ENCODE measurements around the gene TBATA. TPM values are rescaled to one million over a fixed set of nuclear protein-coding genes. Genes with fewer than 3 reads are reported as not detected.

TBATA gene
- total and polyA plus RNA-seq, 8 donors, result not detected

GRCh38 chr10:70728328-70728727 is 56.8 kb downstream of the TBATA start:
- H3K9me3 ChIP-seq, result no peaks in the 10 kb centered on the region
- TF ChIP-seq, protein P1, sequence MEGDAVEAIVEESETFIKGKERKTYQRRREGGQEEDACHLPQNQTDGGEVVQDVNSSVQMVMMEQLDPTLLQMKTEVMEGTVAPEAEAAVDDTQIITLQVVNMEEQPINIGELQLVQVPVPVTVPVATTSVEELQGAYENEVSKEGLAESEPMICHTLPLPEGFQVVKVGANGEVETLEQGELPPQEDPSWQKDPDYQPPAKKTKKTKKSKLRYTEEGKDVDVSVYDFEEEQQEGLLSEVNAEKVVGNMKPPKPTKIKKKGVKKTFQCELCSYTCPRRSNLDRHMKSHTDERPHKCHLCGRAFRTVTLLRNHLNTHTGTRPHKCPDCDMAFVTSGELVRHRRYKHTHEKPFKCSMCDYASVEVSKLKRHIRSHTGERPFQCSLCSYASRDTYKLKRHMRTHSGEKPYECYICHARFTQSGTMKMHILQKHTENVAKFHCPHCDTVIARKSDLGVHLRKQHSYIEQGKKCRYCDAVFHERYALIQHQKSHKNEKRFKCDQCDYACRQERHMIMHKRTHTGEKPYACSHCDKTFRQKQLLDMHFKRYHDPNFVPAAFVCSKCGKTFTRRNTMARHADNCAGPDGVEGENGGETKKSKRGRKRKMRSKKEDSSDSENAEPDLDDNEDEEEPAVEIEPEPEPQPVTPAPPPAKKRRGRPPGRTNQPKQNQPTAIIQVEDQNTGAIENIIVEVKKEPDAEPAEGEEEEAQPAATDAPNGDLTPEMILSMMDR (IDR thresholded peaks at IDR 0.05), result no peak
- H3K36me3 ChIP-seq, result no peaks in the 10 kb centered on the region
- no peaks in the 10 kb centered on the region for H3K27me3 ChIP-seq
- ATAC-seq (no peak), DNase-seq (no peak)
- H3K27ac ChIP-seq, result no peak overlapping the region
- intact Hi-C loops (cut with DNase I), result no loop called here
- no peak overlapping the region for H3K4me3 ChIP-seq
- H3K4me1 ChIP-seq, result no peaks in the 10 kb centered on the region

DNA sequence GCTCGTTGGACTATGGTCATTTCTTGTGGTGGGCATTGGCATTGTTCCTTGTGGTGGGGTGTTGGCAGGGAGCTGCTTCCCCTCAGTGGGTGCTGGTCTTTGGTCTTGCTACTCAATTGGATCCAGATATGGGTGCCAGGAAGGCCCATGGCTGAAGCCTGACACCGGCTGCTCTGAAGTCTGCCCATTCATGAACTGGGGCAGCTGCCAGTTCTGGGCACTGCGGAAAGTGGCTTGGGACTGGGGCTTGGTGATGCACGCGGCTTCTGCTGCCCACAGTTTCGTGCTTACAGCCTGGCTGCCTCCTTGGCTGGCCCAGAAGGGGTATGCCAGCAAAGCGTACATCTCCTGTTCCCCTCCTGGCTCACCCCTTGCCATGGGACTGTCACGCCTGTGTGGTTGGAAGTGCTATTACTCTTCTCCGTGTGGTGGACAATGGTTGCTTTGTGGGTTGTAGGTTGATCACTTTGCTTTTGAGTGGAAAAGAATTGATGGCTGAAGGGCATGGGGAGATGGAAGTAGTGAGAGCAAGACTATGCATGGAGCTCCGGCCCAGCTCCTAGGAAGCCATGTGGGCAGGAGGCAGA is 58.2 kb downstream of the TBATA start:
- DNase-seq (no peak), ATAC-seq (no peak)
- Histone ChIP-seq H3K9me3 (no peaks in the 10 kb centered on the region), H3K4me1 (no peaks in the 10 kb centered on the region), H3K36me3 (no peaks in the 10 kb centered on the region), H3K27ac (no peak overlapping the region), H3K27me3 (no peaks in the 10 kb centered on the region), H3K4me3 (no peak overlapping the region)
- TF ChIP-seq, protein P1 (IDR thresholded peaks at IDR 0.05), result no peak
- intact Hi-C loops (cut with DNase I), result no loop called here

GRCh38 chr10:70723771-70724170 is 61.4 kb downstream of the TBATA start:
- intact Hi-C loops (cut with DNase I), result no loop called here
- TF ChIP-seq, protein P1 (IDR thresholded peaks at IDR 0.05), result no peak
- ATAC-seq (no peak), DNase-seq (no peak)
- Histone ChIP-seq H3K4me1 (no peaks in the 10 kb centered on the region), H3K27me3 (no peaks in the 10 kb centered on the region), H3K9me3 (no peaks in the 10 kb centered on the region), H3K27ac (no peak overlapping the region), H3K36me3 (no peaks in the 10 kb centered on the region), H3K4me3 (no peak overlapping the region)

- no peak for ATAC-seq
These were observed 62.3 kb downstream of the TBATA start for GRCh38 chr10:70722820-70723424.

More at GRCh38 chr10:70722820-70723424, 62.3 kb downstream of the TBATA start:
- Histone ChIP-seq H3K27me3 (no peaks in the 10 kb centered on the region), H3K27ac (no peak overlapping the region), H3K4me3 (no peak overlapping the region), H3K9me3 (no peaks in the 10 kb centered on the region), H3K4me1 (no peaks in the 10 kb centered on the region), H3K36me3 (no peaks in the 10 kb centered on the region)
- no peak for DNase-seq
- TF ChIP-seq, protein P1 (IDR thresholded peaks at IDR 0.05), result no peak
- intact Hi-C loops (cut with DNase I), result no loop called here

Other genes with a start within 250 kb of the TBATA start
- 10 to 100 TPM; 14.0 to 15.0 TPM for gene PRF1, start 182.6 kb downstream of the TBATA start, total RNA-seq
- gene PRF1, start 182.6 kb downstream of the TBATA start, polyA plus RNA-seq (ENCODE audit: insufficient read length in 6 of 6), result 1 to 10 TPM; 2.6 to 5.7 (median 3.3) TPM
- 1 to 10 TPM; 2.4 to 2.9 TPM for gene ADAMTS14, start 112.9 kb downstream of the TBATA start, total RNA-seq
- gene ADAMTS14, start 112.9 kb downstream of the TBATA start, polyA plus RNA-seq (ENCODE audit: insufficient read length in 6 of 6), result 10 to 100 TPM in 1 of 6 donors, 1 to 10 TPM in 5; 4.9 to 10.0 (median 7.1) TPM
- gene SGPL1, start 30.6 kb upstream of the TBATA start, total RNA-seq, result 10 to 100 TPM; 53.8 to 60.6 TPM
- gene SGPL1, start 30.6 kb upstream of the TBATA start, polyA plus RNA-seq (ENCODE audit: insufficient read length in 6 of 6), result 10 to 100 TPM; 47.5 to 58.7 (median 52.6) TPM
- 100 to 1,000 TPM in 1 of 2 donors, 10 to 100 TPM in 1; 91.6 to 112 TPM for gene PCBD1, start 103.2 kb upstream of the TBATA start, total RNA-seq
- 10 to 100 TPM; 72.6 to 83.8 (median 74.7) TPM for gene PCBD1, start 103.2 kb upstream of the TBATA start, polyA plus RNA-seq (ENCODE audit: insufficient read length in 6 of 6)